Measurements from ENCODE around the gene FCRL6.

FCRL6 gene

DNA sequence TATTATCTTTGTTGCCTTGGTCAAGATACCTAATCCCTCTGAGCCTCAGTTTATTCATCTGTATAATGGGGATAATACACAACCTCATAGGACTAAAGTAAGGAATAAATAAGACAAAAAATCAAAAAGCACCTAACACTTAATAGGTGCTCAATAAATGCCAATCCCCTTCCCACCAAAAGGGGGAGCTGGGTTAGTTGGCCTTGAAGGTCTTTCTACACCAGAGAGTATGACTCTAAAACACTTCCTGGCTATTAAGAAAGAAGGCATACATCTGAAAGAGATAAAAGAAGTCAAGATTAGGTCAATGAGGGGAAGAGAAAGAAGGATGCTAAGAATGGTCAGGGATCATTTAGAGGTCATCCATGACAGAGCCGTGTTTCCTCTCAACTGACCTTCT, 49.2 kb downstream of the FCRL6 start:
- DNase-seq (ENCODE audit: insufficient read length, low spot score) (no peak), FAIRE-seq (no peak)
- TF ChIP-seq, protein P1, sequence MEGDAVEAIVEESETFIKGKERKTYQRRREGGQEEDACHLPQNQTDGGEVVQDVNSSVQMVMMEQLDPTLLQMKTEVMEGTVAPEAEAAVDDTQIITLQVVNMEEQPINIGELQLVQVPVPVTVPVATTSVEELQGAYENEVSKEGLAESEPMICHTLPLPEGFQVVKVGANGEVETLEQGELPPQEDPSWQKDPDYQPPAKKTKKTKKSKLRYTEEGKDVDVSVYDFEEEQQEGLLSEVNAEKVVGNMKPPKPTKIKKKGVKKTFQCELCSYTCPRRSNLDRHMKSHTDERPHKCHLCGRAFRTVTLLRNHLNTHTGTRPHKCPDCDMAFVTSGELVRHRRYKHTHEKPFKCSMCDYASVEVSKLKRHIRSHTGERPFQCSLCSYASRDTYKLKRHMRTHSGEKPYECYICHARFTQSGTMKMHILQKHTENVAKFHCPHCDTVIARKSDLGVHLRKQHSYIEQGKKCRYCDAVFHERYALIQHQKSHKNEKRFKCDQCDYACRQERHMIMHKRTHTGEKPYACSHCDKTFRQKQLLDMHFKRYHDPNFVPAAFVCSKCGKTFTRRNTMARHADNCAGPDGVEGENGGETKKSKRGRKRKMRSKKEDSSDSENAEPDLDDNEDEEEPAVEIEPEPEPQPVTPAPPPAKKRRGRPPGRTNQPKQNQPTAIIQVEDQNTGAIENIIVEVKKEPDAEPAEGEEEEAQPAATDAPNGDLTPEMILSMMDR (IDR thresholded peaks at IDR 0.05; ENCODE audit: insufficient read depth, missing control alignments) = no peak

DNA sequence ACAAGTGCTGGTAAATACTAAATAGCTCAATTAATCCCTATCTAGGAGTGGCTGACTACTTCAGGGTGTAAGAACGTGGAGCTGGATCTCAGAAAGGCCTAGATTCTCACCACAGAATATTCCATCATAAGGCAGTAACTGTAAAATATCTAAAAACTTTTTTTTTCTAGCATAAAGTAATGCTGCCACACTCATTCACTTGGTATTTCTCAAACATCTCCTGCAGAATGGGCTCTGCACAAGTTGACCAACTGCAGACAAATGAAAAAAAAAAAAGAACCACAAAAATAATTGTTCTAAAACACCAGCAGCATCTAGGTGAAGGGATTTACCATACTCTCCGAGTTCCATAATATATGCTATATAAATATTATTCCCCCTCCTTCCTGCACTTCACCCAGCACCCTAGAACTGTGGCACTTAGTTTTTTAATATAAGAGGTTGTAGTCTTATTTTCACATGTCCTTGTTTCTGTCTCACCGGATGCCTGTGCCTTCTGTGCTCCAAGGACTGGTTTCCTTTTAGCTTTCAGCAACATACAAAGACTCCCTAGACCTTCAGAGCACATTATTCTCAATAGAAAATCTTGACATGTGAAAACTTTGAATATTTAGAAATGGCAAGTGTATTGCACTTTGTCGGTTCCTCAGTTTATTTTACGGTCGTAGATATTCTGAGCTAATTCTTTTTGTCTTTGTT, 51.4 kb downstream of the FCRL6 start:
- DNase-seq (ENCODE audit: insufficient read length, low spot score) = no peak
- TF ChIP-seq, protein P1 (IDR thresholded peaks at IDR 0.05; ENCODE audit: insufficient read depth, missing control alignments) = no peak
- FAIRE-seq = no peak

DNA sequence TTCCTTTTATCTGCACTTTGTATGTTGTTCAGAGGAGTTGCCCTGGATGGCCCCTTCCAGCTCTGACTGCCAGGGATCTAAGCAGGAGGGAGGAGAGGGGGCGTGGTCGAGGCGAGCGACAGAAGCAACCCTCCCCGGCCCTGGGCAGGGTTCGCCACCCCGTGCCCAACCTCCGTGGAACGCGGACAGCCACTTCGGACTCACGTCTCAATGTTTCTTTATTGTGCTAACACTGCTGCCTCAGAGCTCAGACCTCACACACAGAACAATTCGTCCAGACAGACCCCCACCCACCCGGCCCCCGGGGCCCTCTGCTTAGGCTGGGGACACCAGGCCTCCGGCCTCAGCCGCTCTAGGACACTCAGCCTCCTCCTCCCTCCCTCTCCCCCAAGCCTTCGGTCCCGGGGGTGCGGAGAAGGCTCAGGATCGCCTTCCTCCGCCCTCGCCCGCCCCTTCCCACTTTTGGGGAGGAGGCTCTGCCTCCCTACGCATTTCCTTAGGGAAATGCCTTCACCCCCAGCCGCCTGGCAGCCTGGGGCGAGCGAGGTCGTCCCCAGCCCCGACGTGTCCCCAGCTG, 52.0 kb downstream of the FCRL6 start:
- DNase-seq (ENCODE audit: insufficient read length, low spot score) (no peak), FAIRE-seq (no peak)
- TF ChIP-seq, protein P1 (IDR thresholded peaks at IDR 0.05; ENCODE audit: insufficient read depth, missing control alignments) = no peak

DNA sequence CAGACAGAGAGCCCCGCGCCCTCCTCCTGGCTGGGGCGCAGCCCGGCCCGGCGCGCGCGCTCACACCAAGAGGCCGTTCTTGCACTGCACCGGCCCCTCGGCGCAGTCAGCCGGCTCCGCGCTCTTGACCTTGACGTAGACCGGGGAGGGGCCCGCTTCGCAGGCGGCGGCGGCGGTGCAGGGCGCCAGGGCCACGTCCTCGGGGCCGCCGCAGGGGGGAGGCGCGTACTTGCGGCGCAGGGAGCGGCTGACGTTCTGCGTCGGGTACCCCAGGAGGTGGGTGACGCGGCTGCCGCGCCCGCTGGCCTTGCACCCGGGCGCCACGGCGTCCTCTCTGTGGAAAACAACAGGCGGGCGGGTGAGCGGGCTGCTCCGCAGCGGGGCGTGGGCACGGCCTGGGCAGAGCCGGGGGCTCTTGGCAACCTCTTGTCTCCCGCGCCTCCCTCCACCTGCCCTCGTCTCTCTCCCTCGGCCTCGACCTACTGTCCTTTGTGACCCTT, 52.6 kb downstream of the FCRL6 start:
- TF ChIP-seq, protein P1 (IDR thresholded peaks at IDR 0.05; ENCODE audit: insufficient read depth, missing control alignments) = no peak
- DNase-seq (ENCODE audit: insufficient read length, low spot score) (no peak), FAIRE-seq (no peak)

DNA sequence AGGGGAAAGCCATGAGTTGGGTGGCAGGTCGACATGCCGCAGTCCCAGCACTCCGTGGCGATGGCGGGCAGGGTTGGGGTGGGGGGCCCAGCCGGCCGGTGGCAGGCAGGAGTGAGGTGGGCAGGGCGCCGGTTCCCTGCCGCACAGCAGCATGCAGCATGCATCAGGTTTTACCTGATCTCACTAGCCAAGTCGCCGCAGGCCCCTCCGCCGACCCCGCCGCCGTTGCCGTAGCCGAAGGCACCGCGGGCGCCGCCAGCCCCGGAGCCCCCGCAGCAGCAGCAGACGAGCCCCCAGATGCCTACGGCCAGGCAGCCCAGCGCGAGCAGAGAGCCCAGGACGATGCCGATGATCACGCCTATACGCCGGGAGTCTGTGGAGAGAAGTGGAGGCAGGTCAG, 53.5 kb downstream of the FCRL6 start:
- TF ChIP-seq, protein P1 (IDR thresholded peaks at IDR 0.05; ENCODE audit: insufficient read depth, missing control alignments) = no peak
- no peak for FAIRE-seq
- no peak for DNase-seq (ENCODE audit: insufficient read length, low spot score)

DNA sequence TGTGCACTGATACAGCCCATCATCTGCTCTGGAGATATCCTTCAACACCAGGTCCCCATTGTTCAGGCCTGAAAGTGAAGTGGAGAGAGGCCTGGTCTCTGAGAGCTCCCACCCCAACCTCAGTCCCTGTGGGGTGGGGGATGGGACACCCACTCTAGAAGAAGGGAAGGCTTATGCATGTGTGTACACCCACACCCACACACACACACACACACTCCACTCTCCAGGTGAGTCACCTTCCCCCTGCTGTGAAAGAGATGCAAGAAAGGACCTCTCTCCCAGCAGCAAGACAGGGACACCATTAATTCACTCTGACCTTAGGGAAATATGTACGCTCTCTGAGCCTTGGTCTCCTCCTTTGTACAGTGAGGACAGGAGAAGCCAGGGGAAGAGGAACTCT, 54.4 kb downstream of the FCRL6 start:
- TF ChIP-seq, protein P1 (IDR thresholded peaks at IDR 0.05; ENCODE audit: insufficient read depth, missing control alignments) = no peak
- FAIRE-seq = no peak
- no peak for DNase-seq (ENCODE audit: insufficient read length, low spot score)

DNA sequence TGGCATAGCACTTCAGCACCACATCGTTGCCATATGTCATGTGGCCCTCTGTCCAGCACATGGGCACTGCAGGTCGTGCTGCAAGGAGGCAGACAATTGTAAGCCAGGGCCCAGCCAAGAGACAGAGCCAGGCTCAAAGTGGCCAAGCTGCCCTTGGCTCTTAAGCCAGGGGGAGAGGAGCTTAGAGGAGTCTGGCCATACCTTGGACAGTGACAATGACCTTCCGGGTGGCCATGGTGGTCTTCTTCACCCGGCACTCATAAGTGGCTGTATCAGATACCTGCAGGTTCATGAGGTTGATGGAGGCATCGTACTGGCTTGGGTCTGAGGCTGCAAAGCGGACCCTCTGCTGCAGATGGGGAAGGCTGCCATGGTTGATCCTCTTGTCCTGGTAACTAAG, 55.7 kb downstream of the FCRL6 start:
- no peak for FAIRE-seq
- TF ChIP-seq, protein P1 (IDR thresholded peaks at IDR 0.05; ENCODE audit: insufficient read depth, missing control alignments) = no peak

More for the DNA sequence above, 55.7 kb downstream of the FCRL6 start:
- DNase-seq (ENCODE audit: insufficient read length, low spot score) = no peak

Measured in D721Med (cell line).